Naive B cell (primary cell): ENCODE data around the gene TGIF2. TPM values are rescaled to one million over a fixed set of nuclear protein-coding genes. Genes with fewer than 3 reads are reported as not detected.
"Not testable (repeated sequence)": the region's sequence is repeated elsewhere in the genome, so short reads cannot be mapped to it uniquely, and the experiment has no call there.

Experiments used
- ATAC-seq, 2 donors: fragments of 150-1000 bp; cut with Tn5 transposase; 2 replicates each; pipeline ENCODE4 v1.10.0; 2021; ENCODE audit warnings: low read depth in 2 of 2, mild to moderate bottlenecking in 2 of 2, moderate library complexity in 2 of 2
- DNase-seq: peaks from one replicate; pipeline ENCODE4 v3.0.0; 2022
- H3K27ac Mint-ChIP-seq, 6 donors: one replicate each; pipeline ENCODE4 v1.8.0; 2020 to 2022; ENCODE audit warnings: mild to moderate bottlenecking in 6 of 6, mixed read lengths in 6 of 6, moderate library complexity in 5 of 6, inconsistent platforms in 2 of 6
- H3K27me3 Mint-ChIP-seq, 3 donors: one replicate each; pipeline ENCODE4 v1.8.0; 2021 to 2022; ENCODE audit warnings: mixed read lengths in 3 of 3, mild to moderate bottlenecking in 1 of 3
- H3K36me3 Mint-ChIP-seq, 2 donors: one replicate each; pipeline ENCODE4 v1.8.0; 2020 to 2022; ENCODE audit warnings: mixed read lengths in 2 of 2, inconsistent platforms in 1 of 2, mild to moderate bottlenecking in 1 of 2
- H3K4me1 Mint-ChIP-seq, 3 donors: one replicate each; pipeline ENCODE4 v1.8.0; 2020 to 2022; ENCODE audit warnings: mixed read lengths in 3 of 3, inconsistent platforms in 1 of 3, mild to moderate bottlenecking in 1 of 3, moderate library complexity in 1 of 3
- H3K4me3 Mint-ChIP-seq, 8 donors: one replicate each; pipeline ENCODE4 v1.8.0; 2020 to 2022; ENCODE audit warnings: mild to moderate bottlenecking in 8 of 8, mixed read lengths in 8 of 8, moderate library complexity in 8 of 8, inconsistent platforms in 2 of 8
- H3K9me3 Mint-ChIP-seq, 7 donors: one replicate each; pipeline ENCODE4 v1.8.0; 2020 to 2022; ENCODE audit warnings: mixed read lengths in 7 of 7, mild to moderate bottlenecking in 5 of 7, inconsistent platforms in 2 of 7, moderate library complexity in 1 of 7
- polyA plus RNA-seq, 6 donors: library from polyadenylated mRNA; unstranded; fragments of 300-500 nt; fragmentation: Illumina TruSeq; gene quantifications; one replicate each; pipeline ENCODE4 v1.2.3, GENCODE V29; 2021; ENCODE audit warnings: low read depth in 6 of 6

TGIF2 gene
- polyA plus RNA-seq, 6 donors from 2014 or later = 33.3 to 50.5 (median 39.9) TPM

DNA sequence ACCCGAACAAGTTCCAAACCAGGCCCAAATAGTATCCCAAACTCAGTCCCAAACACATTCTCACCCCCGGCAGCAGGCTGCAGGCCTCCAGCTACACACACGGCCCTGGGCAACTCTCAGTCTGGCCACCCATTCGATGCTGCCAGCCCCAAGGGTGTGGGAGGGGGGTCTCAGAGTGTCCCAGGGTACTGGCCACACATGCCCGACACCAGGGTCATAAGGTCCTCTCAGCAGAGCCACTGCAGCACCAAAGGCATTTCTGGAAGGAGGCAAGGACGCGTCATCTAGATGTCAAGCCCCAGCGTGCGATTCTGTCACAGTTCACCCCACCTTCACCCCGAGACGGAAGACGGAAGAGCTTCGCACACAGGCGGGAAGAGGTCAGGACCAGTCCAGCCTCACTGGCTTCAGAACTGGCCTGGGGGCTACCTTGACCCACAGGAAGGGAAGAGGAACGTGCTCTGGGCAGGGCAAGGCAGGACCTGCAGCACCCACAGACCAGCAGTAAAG is 22.6 kb upstream of the TGIF2 start:
- Mint-ChIP-seq H3K4me3 (no peak overlapping the region), H3K27ac (peak overlapping the region in 1 of 6 donors; percentile 75), H3K36me3 (no peaks in the 10 kb centered on the region), H3K9me3 (no peaks in the 10 kb centered on the region), H3K4me1 (peaks cover 4 to 15% (median 6%) of the 10 kb centered on the region in 3 donors), H3K27me3 (no peaks in the 10 kb centered on the region)
- ATAC-seq = no peak
- DNase-seq = no peak

DNA sequence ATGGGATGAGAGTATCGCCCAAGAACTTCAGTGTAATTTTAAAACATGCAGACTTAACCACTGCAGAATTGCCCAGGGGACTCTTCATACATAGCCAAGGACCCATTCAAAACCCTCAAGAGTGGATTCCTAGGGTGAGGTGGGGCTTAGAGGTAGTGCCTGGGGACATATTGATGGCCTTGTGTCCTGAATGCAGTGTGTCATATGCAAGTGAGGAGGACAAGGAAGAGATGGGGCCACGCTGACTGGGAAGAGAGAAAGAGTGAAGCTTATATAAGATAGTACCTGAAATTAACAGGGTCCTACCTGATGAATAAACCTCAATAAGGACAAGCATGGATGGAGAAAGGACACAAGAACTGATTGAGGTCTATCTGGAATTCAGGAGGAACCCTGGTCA is 18.1 kb upstream of the TGIF2 start:
- Mint-ChIP-seq H3K4me3 (no peak overlapping the region), H3K4me1 (peaks cover 10 to 19% (median 14%) of the 10 kb centered on the region in 3 donors), H3K27ac (peak overlapping the region in 2 of 6 donors; percentile 6 to 72)

GRCh38 chr20:36562724-36563123 is 10.7 kb upstream of the TGIF2 start:
- no peaks in the 10 kb centered on the region for H3K36me3 Mint-ChIP-seq
- H3K27me3 Mint-ChIP-seq = no peaks in the 10 kb centered on the region
- ATAC-seq (no peak), DNase-seq (no peak)
- H3K9me3 Mint-ChIP-seq = peaks cover 2 to 7% (median 4%) of the 10 kb centered on the region in 7 donors
- H3K4me1 Mint-ChIP-seq = peaks cover 0 to 9% (median 4%) of the 10 kb centered on the region in 3 donors
- no peak overlapping the region for H3K4me3 Mint-ChIP-seq
- peak overlapping the region in 1 of 6 donors; percentile 89 for H3K27ac Mint-ChIP-seq

More for the DNA sequence above, 18.1 kb upstream of the TGIF2 start:
- no peaks in the 10 kb centered on the region for H3K9me3 Mint-ChIP-seq
- ATAC-seq (no peak), DNase-seq (no peak)
- no peaks in the 10 kb centered on the region for H3K27me3 Mint-ChIP-seq
- no peaks in the 10 kb centered on the region for H3K36me3 Mint-ChIP-seq

GRCh38 chr20:36563374-36563773 is 10.0 kb upstream of the TGIF2 start:
- Mint-ChIP-seq H3K9me3 (peaks cover 2 to 7% (median 4%) of the 10 kb centered on the region in 7 donors), H3K4me1 (peaks cover 0 to 9% (median under 1%) of the 10 kb centered on the region in 3 donors), H3K27me3 (no peaks in the 10 kb centered on the region), H3K27ac (peak overlapping the region in 1 of 6 donors; percentile 59), H3K4me3 (no peak overlapping the region), H3K36me3 (no peaks in the 10 kb centered on the region)
- no peak for ATAC-seq
- no peak for DNase-seq

DNA sequence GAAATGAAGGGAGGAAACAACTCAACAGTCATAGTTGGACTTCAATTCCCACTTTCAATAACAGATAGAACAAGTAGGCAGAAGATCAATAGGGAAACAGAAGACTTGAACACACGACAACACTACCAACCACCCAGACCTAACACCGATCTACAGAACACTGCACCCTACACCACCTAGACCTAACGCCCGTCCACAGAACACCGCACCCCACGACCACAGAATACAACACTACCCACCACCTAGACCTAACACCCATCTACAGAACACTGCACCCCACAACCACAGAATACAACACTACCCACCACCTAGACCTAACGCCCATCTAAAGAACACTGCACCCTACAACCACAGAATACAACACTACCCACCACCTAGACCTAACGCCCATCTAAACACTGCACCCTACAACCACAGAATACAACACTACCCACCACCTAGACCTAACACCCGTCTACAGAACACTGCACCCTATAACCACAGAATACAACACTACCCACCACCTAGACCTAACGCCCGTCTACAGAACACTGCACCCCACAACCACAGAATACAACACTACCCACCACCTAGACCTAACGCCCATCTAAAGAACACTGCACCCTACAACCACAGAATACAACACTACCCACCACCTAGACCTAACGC is 9.2 kb upstream of the TGIF2 start:
- not testable (repeated sequence) for H3K27ac Mint-ChIP-seq, DNase-seq

GRCh38 chr20:36564726-36565121 is 8.7 kb upstream of the TGIF2 start:
- not testable (repeated sequence) for H3K4me1 Mint-ChIP-seq, H3K4me3 Mint-ChIP-seq, DNase-seq, ATAC-seq, H3K9me3 Mint-ChIP-seq, H3K27ac Mint-ChIP-seq, H3K27me3 Mint-ChIP-seq, H3K36me3 Mint-ChIP-seq

More for the DNA sequence above, 9.2 kb upstream of the TGIF2 start:
- not testable (repeated sequence) for H3K9me3 Mint-ChIP-seq, H3K4me1 Mint-ChIP-seq, H3K4me3 Mint-ChIP-seq, ATAC-seq, H3K27me3 Mint-ChIP-seq, H3K36me3 Mint-ChIP-seq

- H3K9me3 Mint-ChIP-seq = peaks cover 2 to 7% (median 4%) of the 10 kb centered on the region in 7 donors
- no peak for DNase-seq
- H3K4me1 Mint-ChIP-seq = peaks cover 0 to 9% (median 0%) of the 10 kb centered on the region in 3 donors
- ATAC-seq = no peak
- no peaks in the 10 kb centered on the region for H3K27me3 Mint-ChIP-seq
- H3K4me3 Mint-ChIP-seq = no peak overlapping the region
- H3K36me3 Mint-ChIP-seq = no peaks in the 10 kb centered on the region
- peak overlapping the region in 1 of 6 donors; percentile 15 for H3K27ac Mint-ChIP-seq
Measured at GRCh38 chr20:36565520-36565919, 7.9 kb upstream of the TGIF2 start.

DNA sequence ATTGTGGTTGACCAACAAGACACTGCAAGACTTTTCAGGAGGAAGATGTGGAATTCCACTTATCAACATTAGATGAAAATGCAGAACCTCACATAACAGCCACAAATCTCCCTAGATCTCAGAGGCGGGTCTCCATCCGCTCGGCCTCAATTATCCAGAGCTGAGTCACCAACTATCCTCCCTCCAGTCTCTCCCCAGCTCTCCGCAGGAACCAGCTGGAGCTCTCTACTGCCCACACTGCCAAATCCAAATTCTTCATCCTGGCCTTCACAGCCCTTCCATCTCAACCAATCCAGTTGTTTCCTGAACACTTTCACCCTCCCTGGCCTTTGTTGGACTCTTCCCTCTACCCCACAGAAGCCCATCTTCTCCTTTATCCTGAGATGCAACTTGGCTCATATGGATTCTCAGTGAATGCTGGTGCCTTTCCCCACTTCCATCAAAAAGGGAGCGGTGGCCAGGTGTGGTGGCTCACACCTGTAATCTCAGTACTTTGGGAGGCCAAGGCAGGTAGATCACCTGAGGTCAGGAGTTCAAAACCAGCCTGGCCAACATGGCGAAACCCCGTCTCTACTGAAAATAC is 3.5 kb upstream of the TGIF2 start:
- peaks cover under 1 to 5% (median 2%) of the 10 kb centered on the region in 7 donors for H3K9me3 Mint-ChIP-seq

DNA sequence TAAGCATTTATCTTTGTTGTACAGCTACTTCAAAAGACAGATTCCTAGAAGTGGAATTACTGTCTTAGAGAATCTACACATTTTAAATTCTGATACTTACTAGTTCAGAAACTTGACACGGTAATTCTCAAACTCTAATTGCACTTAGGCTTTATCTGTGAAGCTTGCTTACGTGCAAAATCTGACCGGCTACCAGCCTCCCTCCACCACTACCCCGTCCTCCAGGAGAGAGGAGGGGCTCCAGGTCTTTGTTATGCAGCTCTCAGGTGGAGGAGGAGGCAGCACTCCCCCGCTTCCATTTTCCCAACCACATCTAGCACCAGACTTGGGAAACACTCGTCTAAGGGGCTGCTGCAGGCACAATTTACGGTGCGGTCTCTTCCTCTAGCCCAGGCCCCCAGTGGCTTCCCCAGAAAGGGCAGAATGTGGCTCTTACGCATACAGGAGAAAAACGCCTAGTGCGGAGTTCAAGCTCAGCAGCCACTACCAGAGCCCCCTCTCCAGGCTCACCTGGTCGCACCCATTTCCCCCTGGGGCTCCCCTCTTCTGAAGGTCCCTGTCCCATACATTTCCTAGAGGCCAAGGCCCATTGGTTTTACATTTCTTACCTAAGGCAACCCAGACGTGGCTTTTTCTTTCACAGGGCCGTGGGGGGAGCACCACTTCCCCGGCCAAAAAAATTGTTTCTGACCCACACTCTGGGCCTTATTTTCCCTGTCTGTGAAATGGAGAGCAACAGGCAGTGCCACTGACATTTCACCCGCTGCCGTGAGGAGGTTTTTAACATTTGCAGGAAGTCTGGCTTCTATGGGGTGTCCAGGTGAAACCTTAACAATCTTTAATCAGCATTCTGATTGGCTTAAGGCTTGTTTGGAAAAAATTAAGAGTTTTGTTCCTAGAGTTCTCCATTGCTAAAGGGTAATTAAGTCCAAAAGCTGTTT is 1.6 kb upstream of the TGIF2 start:
- peak overlapping the region; percentile 91 to 99 (median 99) for H3K27ac Mint-ChIP-seq
- no peak for DNase-seq
- no peaks in the 10 kb centered on the region for H3K27me3 Mint-ChIP-seq
- peak overlapping the region; percentile 84 to 95 (median 92) for H3K4me3 Mint-ChIP-seq
- ATAC-seq = no peak
- H3K36me3 Mint-ChIP-seq = no peaks in the 10 kb centered on the region
- H3K9me3 Mint-ChIP-seq = no peaks in the 10 kb centered on the region
- peaks cover 33 to 44% (median 39%) of the 10 kb centered on the region in 3 donors for H3K4me1 Mint-ChIP-seq

More for the DNA sequence above, 3.5 kb upstream of the TGIF2 start:
- H3K27me3 Mint-ChIP-seq = no peaks in the 10 kb centered on the region
- ATAC-seq (no peak), DNase-seq (no peak)
- H3K4me3 Mint-ChIP-seq = peak overlapping the region in 1 of 8 donors; percentile 10
- H3K4me1 Mint-ChIP-seq = peaks cover 18 to 25% (median 22%) of the 10 kb centered on the region in 3 donors
- H3K36me3 Mint-ChIP-seq = no peaks in the 10 kb centered on the region
- peak overlapping the region in 3 of 6 donors; percentile 6 to 51 (median 17) for H3K27ac Mint-ChIP-seq

GRCh38 chr20:36572701-36573102 is 695 bp upstream of the TGIF2 start:
- Mint-ChIP-seq H3K27ac (peak overlapping the region; percentile 91 to 99 (median 99)), H3K9me3 (no peaks in the 10 kb centered on the region), H3K4me3 (peak overlapping the region; percentile 84 to 95 (median 92)), H3K4me1 (peaks cover 33 to 44% (median 39%) of the 10 kb centered on the region in 3 donors), H3K36me3 (no peaks in the 10 kb centered on the region), H3K27me3 (no peaks in the 10 kb centered on the region)
- ATAC-seq (peak; percentile 23 to 29), DNase-seq (no peak)

DNA sequence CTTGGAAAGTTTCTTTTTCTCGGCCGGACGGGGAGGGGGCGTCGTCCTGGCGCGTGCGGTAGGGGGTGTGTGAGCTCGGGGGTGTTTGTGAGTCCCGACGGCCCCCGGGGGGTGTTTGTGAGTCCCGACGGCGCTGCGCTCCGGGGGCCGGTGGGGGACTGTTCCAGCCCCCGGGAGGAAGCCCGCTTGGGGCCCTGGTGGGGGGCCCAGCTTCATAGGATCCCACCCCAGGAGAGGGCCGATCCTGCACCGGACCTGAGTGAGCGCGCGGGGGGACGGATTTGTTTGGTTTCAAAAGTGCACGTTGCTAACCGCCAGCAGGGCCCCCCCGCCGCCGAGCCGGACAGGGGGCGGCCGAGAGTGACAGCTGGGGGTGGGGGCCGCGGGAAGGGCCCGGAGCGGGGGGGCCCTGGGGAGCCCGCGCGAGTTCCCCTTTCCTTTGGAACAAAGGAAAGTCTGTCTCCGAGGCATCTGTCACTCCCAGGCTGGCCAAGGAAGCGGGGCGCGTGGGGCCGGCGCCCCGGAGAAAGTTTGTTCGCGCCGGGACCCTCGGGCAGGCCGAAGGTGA is 485 bp downstream of the TGIF2 start:
- ATAC-seq (peak; percentile 16 to 22), DNase-seq (peak; percentile 65)
- Mint-ChIP-seq H3K27me3 (no peaks in the 10 kb centered on the region), H3K36me3 (no peaks in the 10 kb centered on the region), H3K4me1 (peaks cover 33 to 44% (median 39%) of the 10 kb centered on the region in 3 donors), H3K9me3 (no peaks in the 10 kb centered on the region), H3K4me3 (peak overlapping the region; percentile 67 to 99 (median 90)), H3K27ac (peak overlapping the region; percentile 70 to 97 (median 90))

DNA sequence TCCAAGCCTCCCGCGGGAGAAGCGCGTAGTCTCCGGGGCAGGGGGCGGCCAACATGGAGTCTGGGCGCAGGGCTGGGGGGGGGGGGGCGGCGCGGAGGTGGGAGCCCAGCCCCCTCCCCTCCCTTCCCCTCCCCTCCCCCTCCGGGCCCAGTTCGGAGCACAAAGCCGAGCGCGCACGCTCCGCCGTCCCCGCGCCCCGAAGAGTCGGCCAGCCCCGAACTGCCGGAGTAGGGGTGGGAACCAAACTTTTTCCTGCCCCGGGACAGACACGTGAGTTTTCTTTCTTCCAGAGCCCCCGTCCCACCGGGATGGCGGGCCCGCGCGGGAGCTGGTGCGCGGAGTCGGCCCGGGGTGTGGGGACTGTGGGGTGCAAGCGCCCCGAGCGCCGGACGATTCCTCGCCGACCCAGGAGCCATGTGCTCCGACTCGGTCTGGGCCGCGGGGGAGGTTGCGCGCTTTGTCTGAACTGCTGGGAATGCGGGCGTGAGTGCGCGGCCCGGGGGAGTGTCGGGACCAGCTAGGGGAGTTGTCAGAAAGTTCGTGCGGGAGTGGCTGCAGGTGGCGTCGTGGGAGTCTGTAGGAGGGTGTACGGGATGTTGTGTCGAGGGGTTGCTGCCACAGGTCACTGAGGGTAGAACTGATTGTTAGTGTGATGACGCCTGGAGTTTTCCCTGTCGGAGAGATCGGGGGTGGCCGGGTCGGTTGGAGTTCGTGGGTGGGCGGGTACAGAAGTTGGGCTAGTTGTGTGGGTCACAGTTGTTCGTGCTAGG is 1.2 kb downstream of the TGIF2 start:
- Mint-ChIP-seq H3K27ac (peak overlapping the region; percentile 91 to 98 (median 96)), H3K27me3 (no peaks in the 10 kb centered on the region), H3K9me3 (no peaks in the 10 kb centered on the region), H3K36me3 (peaks cover 0 to under 1% of the 10 kb centered on the region in 2 donors), H3K4me3 (peak overlapping the region; percentile 85 to 99 (median 93)), H3K4me1 (peaks cover 33 to 47% (median 39%) of the 10 kb centered on the region in 3 donors)
- peak; percentile 16 to 18 for ATAC-seq
- peak; percentile 44 for DNase-seq
